Lower lobe of right lung (tissue), 2 donors: Measurements from ENCODE around the gene TMEM255B. TPM values are rescaled to one million over a fixed set of nuclear protein-coding genes. Genes with fewer than 3 reads are reported as not detected.

Experiments used
- ATAC-seq, 2 donors: fragments of 200-7000 bp; cut with Tn5 transposase; one replicate each; pipeline ENCODE4 v1.9.1; 2020 to 2022; ENCODE audit warnings: mild to moderate bottlenecking in 2 of 2, moderate library complexity in 2 of 2
- DNase-seq: peaks from one replicate; pipeline ENCODE4 v3.0.0-alpha.2; 2020
- H3K27ac ChIP-seq: fragments of 200-600 bp; one replicate; pipeline ENCODE4 v1.8.0; 2022
- H3K27me3 ChIP-seq: fragments of 200-600 bp; one replicate; pipeline ENCODE4 v1.8.0; 2022; ENCODE audit warnings: low read depth
- H3K36me3 ChIP-seq: fragments of 200-600 bp; one replicate; pipeline ENCODE4 v1.8.0; 2022; ENCODE audit warnings: mild to moderate bottlenecking
- H3K4me1 ChIP-seq: fragments of 200-600 bp; one replicate; pipeline ENCODE4 v1.8.0; 2022
- H3K4me3 ChIP-seq: fragments of 200-600 bp; one replicate; pipeline ENCODE4 v1.8.0; 2022; ENCODE audit warnings: mild to moderate bottlenecking
- H3K9me3 ChIP-seq: fragments of 200-600 bp; one replicate; pipeline ENCODE4 v1.8.0; 2022
- CTCF ChIP-seq: fragments of 200-600 bp; IDR thresholded peaks from one replicate; pipeline ENCODE4 v1.8.0; 2022; ENCODE audit warnings: antibody characterized with exemption, mild to moderate bottlenecking
- intact Hi-C: fragments of 100-400 bp; cut with DNase I; formaldehyde crosslinking; loops from one replicate; pipeline ENCODE4 v1.11.0; 2022
- total RNA-seq: library from RNA; stranded (reverse); fragmentation: NEBNext Ultra II Directional; extraction: Animal tissue kit (Norgen Biotek cat#: 25700); gene quantifications from one replicate; pipeline ENCODE4 v1.2.1, GENCODE V29; 2021
- donor health status: DM: no; HTN: yes; CAD: no; lungs with severe emphysema.

TMEM255B gene
- total RNA-seq, 1 donor from 2014 or later, result 21.5 TPM

GRCh38 chr13:113810640-113811039, 51.6 kb downstream of the TMEM255B start:
- no peak for DNase-seq
- Histone ChIP-seq H3K27ac (no peak overlapping the region), H3K4me1 (peaks cover 24% of the 10 kb centered on the region), H3K4me3 (no peak overlapping the region), H3K36me3 (no peaks in the 10 kb centered on the region), H3K27me3 (no peaks in the 10 kb centered on the region), H3K9me3 (no peaks in the 10 kb centered on the region)
- no peak for TF ChIP-seq CTCF
- ATAC-seq, result no peak
- intact Hi-C loops, result no loop called here

DNA sequence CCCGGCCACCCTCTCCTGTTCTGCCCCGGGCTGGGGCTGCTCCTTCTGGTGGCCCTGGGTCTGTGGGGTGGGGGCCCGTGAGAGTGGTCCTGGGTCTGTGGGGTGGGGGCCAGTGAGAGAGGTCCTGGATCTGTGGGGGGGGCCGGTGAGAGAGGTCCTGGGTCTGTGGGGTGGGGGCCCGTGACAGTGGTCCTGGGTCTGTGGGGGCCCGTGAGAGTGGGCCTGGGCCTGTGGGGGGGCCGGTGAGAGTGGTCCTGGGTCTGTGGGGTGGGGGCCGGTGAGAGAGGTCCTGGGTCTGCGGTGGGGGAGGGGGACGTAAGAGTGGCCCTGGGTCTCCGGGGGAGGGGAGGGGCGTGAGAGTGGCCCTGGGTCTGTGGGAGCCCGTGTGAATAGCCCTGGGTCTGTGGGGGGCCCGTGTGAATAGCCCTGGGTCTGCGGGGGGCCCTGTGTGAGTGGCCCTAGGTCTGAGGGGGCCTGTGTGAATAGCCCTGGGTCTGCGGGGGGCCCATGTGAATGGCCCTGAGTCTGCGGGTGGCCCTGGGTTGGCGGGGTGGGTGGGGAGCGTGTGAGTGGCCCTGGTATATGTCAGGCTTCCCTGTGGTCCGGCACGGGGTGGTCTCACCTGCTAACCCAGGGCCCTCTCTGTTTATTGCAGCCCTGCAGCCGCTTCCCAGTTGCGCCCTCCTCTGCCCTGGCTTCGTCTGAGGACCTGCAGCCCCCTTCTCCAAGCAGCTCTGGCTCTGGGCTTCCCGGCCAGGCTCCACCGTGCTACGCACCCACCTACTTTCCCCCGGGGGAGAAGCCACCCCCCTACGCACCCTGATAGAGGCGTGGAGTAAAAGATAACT, 52.3 kb downstream of the TMEM255B start:
- no peak for ATAC-seq
- Histone ChIP-seq H3K27me3 (no peaks in the 10 kb centered on the region), H3K4me3 (no peak overlapping the region), H3K9me3 (no peaks in the 10 kb centered on the region), H3K27ac (no peak overlapping the region), H3K36me3 (no peaks in the 10 kb centered on the region), H3K4me1 (peaks cover 26% of the 10 kb centered on the region)
- intact Hi-C loops, result no loop called here
- TF ChIP-seq CTCF, result no peak
- DNase-seq, result no peak

DNA sequence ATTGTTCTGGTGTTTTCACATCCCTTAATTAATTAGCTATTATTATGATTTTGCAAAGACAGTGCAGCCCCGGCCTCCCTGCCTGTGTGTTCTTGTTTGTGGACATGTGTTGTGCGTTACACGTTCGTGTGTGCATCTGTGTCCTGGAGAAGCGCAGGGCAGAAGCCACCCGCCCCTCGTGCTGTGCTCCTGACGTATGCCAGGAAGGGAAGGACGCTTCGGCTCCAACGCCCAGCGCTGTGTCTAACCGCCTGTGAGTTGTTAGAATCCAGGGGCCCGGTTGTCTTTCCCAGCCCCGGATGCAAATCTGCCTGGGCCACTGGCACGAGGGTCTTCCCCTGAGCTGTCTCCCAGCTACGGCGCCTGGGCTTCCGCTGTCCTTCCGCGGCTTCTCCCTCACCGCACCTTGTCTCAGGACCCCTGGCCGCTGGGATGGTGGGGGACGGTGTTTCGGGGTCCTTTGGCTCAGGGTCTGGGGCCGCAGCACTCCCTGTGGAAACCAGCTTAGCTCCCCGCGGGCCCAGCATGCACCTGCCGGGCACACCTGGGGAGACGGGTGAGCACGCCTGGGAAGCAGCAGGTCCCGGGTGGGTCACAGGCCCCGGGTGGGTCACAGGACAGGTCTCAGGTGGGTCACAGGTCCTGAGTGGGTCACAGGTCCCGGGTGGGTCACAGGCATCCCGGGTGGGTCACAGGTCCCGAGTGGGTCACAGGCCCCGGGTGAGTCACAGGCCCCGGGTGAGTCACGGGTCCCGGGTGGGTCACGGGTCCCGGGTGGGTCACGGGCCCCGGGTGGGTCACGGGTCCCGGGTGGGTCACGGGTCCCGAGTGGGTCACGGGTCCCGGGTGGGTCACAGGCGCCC, 53.4 kb downstream of the TMEM255B start:
- H3K27me3 ChIP-seq, result no peaks in the 10 kb centered on the region
- no peak overlapping the region for H3K27ac ChIP-seq
- no peaks in the 10 kb centered on the region for H3K36me3 ChIP-seq
- H3K4me3 ChIP-seq, result no peak overlapping the region
- ATAC-seq (no peak), DNase-seq (no peak)
- no peaks in the 10 kb centered on the region for H3K9me3 ChIP-seq
- H3K4me1 ChIP-seq, result peaks cover 33% of the 10 kb centered on the region
- TF ChIP-seq CTCF, result no peak
- intact Hi-C loops, result no loop called here

DNA sequence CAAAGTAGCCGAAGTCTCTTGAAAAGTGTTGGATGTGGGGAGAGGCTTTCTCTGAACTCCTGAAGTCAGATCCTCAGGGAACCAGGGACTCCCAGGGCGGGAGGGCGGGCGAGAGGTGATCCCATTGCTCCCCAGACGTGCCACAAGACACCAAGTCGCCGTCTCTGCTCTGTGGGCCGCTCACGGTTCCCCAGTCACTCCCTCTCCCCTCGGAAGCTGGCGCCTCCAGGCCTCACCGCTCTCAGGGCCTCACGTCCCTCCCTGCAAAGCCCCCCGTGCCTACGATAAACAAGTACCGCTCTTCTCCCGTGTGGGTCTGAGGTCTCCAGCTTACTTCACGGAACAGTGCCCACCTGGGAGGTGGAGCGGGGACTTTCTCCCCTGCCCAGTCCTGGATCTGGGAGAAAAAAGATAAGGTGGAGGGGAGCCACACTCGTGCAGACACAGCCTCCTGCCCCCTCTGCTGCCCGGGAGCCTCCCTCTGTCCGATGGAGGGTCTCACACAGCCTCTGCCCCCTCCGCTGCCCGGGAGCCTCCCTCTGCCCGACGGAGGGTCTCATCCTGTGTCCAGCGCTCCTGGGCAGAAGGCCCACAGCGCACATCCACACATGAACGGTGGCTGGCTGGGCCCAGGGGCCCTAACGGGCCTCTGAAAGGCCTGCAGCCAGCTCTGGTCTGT, 54.2 kb downstream of the TMEM255B start:
- intact Hi-C loops, result no loop called here
- no peaks in the 10 kb centered on the region for H3K9me3 ChIP-seq
- peak overlapping the region; percentile 24 for H3K27ac ChIP-seq
- ATAC-seq (no peak), DNase-seq (no peak)
- H3K4me3 ChIP-seq, result peak overlapping the region; percentile 21
- H3K36me3 ChIP-seq, result no peaks in the 10 kb centered on the region
- H3K27me3 ChIP-seq, result no peaks in the 10 kb centered on the region
- TF ChIP-seq CTCF, result no peak
- H3K4me1 ChIP-seq, result peaks cover 36% of the 10 kb centered on the region

- peak; percentile 30 to 43 for ATAC-seq
- no peak for TF ChIP-seq CTCF
- no peak for DNase-seq
- Histone ChIP-seq H3K27me3 (no peaks in the 10 kb centered on the region), H3K36me3 (no peaks in the 10 kb centered on the region), H3K4me1 (peaks cover 43% of the 10 kb centered on the region), H3K27ac (peak overlapping the region; percentile 54), H3K9me3 (no peaks in the 10 kb centered on the region), H3K4me3 (peak overlapping the region; percentile 21)
- intact Hi-C loops, result no loop called here
Observed at GRCh38 chr13:113813749-113814434, 54.9 kb downstream of the TMEM255B start.
